A673 (cell line): ENCODE results near the gene GAL3ST1. TPM values are rescaled to one million over a fixed set of nuclear protein-coding genes. Genes with fewer than 3 reads are reported as not detected.
"Not testable (repeated sequence)": the region's sequence is repeated elsewhere in the genome, so short reads cannot be mapped to it uniquely, and the experiment has no call there.

Experiments used
- BruUV-seq: library from RNA; stranded (reverse); fragments of 400-500 nt; replicated peaks from 2 replicates; lab custom pipeline; 2021; lab: Mats Ljungman, UMichigan
- CTCF ChIA-PET: fragments of 300-600 bp; sonication (Branson Sonifier 250); formaldehyde crosslinking; loops from one replicate; lab custom pipeline; 2022; ENCODE audit warnings: antibody characterized with exemption; lab: Charles Lee
- POLR2A ChIA-PET: fragments of 300-600 bp; sonication (Branson Sonifier 250); formaldehyde crosslinking; loops from one replicate; lab custom pipeline; 2022; ENCODE audit warnings: antibody characterized with exemption; ENCODE audit not compliant: low non-redundant PET; lab: Charles Lee
- DNase-seq: peaks from one replicate; pipeline ENCODE4 v3.0.0-alpha.2; 2015; ENCODE audit warnings: low spot score
- H3K27ac ChIP-seq: fragments of 200-600 bp; sonication (generic); 2 replicates; pipeline ENCODE4 v1.5.1; 2016; ENCODE audit warnings: mixed run types, low read depth, mild to moderate bottlenecking, mixed read lengths, antibody characterized with exemption, low read length; ENCODE audit not compliant: poor library complexity, severe bottlenecking
- H3K27me3 ChIP-seq: fragments of 200-600 bp; sonication (generic); replicated peaks from 2 replicates; pipeline ENCODE4 v1.6.1; 2017; ENCODE audit warnings: mixed run types, low read depth, mild to moderate bottlenecking, mixed read lengths, antibody characterized with exemption, low read length; ENCODE audit not compliant: insufficient read depth, poor library complexity
- H3K36me3 ChIP-seq: fragments of 200-600 bp; sonication (generic); 2 replicates; pipeline ENCODE4 v1.6.1; 2016; ENCODE audit warnings: mixed run types, mild to moderate bottlenecking, mixed read lengths, antibody characterized with exemption, low read length; ENCODE audit not compliant: insufficient read depth, poor library complexity, severe bottlenecking
- H3K4me1 ChIP-seq: fragments of 200-600 bp; sonication (generic); 2 replicates; pipeline ENCODE4 v1.6.1; 2017; ENCODE audit warnings: mixed run types, mild to moderate bottlenecking, mixed read lengths, antibody characterized with exemption, low read length; ENCODE audit not compliant: insufficient read depth, poor library complexity, severe bottlenecking
- H3K4me3 ChIP-seq: fragments of 200-600 bp; sonication (generic); 2 replicates; pipeline ENCODE4 v1.5.1; 2016; ENCODE audit warnings: low read depth, mixed run types, mild to moderate bottlenecking, mixed read lengths, low read length; ENCODE audit not compliant: poor library complexity, severe bottlenecking
- H3K9me3 ChIP-seq: fragments of 200-600 bp; sonication (generic); 2 replicates; pipeline ENCODE4 v1.6.1; 2016; ENCODE audit warnings: mixed run types, low read depth, mild to moderate bottlenecking, mixed read lengths, antibody characterized with exemption, low read length; ENCODE audit not compliant: poor library complexity, severe bottlenecking
- EZH2 ChIP-seq: fragments of 200-600 bp; sonication (generic); IDR thresholded peaks from 2 replicates; pipeline ENCODE4 v1.6.1; 2017; ENCODE audit warnings: borderline replicate concordance, low read depth, mild to moderate bottlenecking, mixed read lengths, antibody characterized with exemption, low read length; ENCODE audit not compliant: poor library complexity, severe bottlenecking
- intact Hi-C: fragments of 100-400 bp; cut with micrococcal nuclease; formaldehyde crosslinking; loops from one replicate; pipeline ENCODE4 v1.10.0; 2022; ENCODE audit not compliant: unreplicated experiment
- total RNA-seq: library from RNA; stranded (reverse); gene quantifications from 2 replicates; pipeline ENCODE4 v1.2.3, GENCODE V29; 2021
- TF ChIP-seq, protein P1 (sequence below): fragments of 300-800, 200-600 bp; sonication (generic); conservative IDR thresholded peaks from 2 replicates; pipeline ENCODE4 v1.5.1; 2017; ENCODE audit warnings: low read depth, mild to moderate bottlenecking, antibody characterized with exemption, low read length, moderate library complexity, mixed read lengths

GAL3ST1 gene
- total RNA-seq, 1 experiment from 2014 or later, result 0.58 TPM

- peak; percentile 32 for DNase-seq
- BruUV-seq, result no TSS peak
- CTCF ChIA-PET, result no interaction called here
- Histone ChIP-seq H3K4me3 (no peak overlapping the region), H3K27me3 (no peaks in the 10 kb centered on the region), H3K27ac (no peak overlapping the region), H3K4me1 (no peaks in the 10 kb centered on the region), H3K36me3 (no peaks in the 10 kb centered on the region), H3K9me3 (no peaks in the 10 kb centered on the region)
- TF ChIP-seq EZH2, result no peak
- TF ChIP-seq, protein P1, sequence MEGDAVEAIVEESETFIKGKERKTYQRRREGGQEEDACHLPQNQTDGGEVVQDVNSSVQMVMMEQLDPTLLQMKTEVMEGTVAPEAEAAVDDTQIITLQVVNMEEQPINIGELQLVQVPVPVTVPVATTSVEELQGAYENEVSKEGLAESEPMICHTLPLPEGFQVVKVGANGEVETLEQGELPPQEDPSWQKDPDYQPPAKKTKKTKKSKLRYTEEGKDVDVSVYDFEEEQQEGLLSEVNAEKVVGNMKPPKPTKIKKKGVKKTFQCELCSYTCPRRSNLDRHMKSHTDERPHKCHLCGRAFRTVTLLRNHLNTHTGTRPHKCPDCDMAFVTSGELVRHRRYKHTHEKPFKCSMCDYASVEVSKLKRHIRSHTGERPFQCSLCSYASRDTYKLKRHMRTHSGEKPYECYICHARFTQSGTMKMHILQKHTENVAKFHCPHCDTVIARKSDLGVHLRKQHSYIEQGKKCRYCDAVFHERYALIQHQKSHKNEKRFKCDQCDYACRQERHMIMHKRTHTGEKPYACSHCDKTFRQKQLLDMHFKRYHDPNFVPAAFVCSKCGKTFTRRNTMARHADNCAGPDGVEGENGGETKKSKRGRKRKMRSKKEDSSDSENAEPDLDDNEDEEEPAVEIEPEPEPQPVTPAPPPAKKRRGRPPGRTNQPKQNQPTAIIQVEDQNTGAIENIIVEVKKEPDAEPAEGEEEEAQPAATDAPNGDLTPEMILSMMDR, result no peak
- POLR2A ChIA-PET, result no interaction called here
- intact Hi-C loops, result no loop called here
Observed at GRCh38 chr22:30568137-30568805, 6.2 kb downstream of the GAL3ST1 start.

- BruUV-seq, CTCF ChIA-PET, H3K27ac ChIP-seq, H3K27me3 ChIP-seq, H3K36me3 ChIP-seq, POLR2A ChIA-PET, H3K4me3 ChIP-seq, DNase-seq, H3K9me3 ChIP-seq, H3K4me1 ChIP-seq, intact Hi-C loops: not testable (repeated sequence)
Observed at GRCh38 chr22:30567277-30567676, 7.2 kb downstream of the GAL3ST1 start.

DNA sequence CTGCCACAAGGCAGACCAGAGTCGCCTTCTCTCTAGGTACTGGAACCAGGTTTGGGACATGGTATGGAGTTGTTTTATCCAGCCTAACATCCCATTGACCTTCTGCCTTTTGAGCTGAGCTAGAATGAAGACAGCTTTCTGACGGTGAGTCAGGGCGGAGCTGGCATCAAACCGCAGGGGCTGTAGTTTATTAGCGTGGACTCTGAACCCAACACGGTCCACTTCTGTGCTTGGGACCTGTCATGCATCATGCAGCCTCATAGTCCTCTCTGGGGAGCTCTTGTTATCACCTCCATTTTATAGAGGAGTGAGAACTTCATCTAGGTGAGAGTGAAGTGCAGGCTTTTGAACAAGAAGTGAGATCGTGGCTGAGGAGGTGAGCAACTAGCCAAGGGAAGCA is 8.3 kb downstream of the GAL3ST1 start:
- no peak for TF ChIP-seq EZH2
- TF ChIP-seq, protein P1, result no peak
- Histone ChIP-seq H3K9me3 (no peaks in the 10 kb centered on the region), H3K27me3 (no peaks in the 10 kb centered on the region), H3K4me1 (no peaks in the 10 kb centered on the region), H3K36me3 (no peaks in the 10 kb centered on the region), H3K4me3 (no peak overlapping the region), H3K27ac (no peak overlapping the region)
- ChIA-PET POLR2A (no interaction called here), CTCF (no interaction called here)
- no peak for DNase-seq
- BruUV-seq, result no TSS peak
- intact Hi-C loops, result no loop called here

DNA sequence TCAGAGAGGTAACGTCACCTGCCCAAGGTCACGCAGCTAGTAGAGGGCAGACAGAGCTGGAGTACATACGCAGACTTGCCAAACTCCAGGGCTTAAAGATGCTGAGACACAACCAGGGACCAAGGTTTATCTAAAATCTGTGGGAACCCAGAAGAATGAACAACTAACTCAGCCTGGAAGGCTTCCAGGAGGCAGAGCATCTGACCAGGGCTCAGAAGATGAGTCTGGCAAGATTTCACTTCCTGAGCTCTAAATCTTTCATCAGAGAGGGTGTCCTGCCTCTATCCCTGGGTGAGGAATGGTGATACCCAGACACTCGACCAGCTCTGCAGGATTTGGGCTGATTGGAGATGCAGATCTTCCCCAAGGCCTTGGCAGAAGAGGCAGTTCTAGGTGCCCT is 9.1 kb downstream of the GAL3ST1 start:
- Histone ChIP-seq H3K9me3 (no peaks in the 10 kb centered on the region), H3K4me1 (no peaks in the 10 kb centered on the region), H3K36me3 (no peaks in the 10 kb centered on the region), H3K4me3 (no peak overlapping the region), H3K27ac (no peak overlapping the region), H3K27me3 (no peaks in the 10 kb centered on the region)
- DNase-seq, result no peak
- intact Hi-C loops, result no loop called here
- BruUV-seq, result no TSS peak
- TF ChIP-seq EZH2, result no peak
- TF ChIP-seq, protein P1, result no peak
- POLR2A ChIA-PET, result no interaction called here
- CTCF ChIA-PET, result no interaction called here
